Dendritic cell treated with granulocyte-macrophage colony-stimulating factor and Interleukin-4, amounts not matched to agents 40 ng/mL and 50 ng/mL, for 4 days (primary cell): ENCODE data around the gene RALGAPB.

Experiments
- H3K27ac Mint-ChIP-seq: one replicate; pipeline ENCODE4 v1.8.0; 2022; ENCODE audit warnings: mild to moderate bottlenecking, mixed read lengths
- H3K27me3 Mint-ChIP-seq: one replicate; pipeline ENCODE4 v1.8.0; 2022; ENCODE audit warnings: mild to moderate bottlenecking, mixed read lengths
- H3K36me3 Mint-ChIP-seq: one replicate; pipeline ENCODE4 v1.8.0; 2022; ENCODE audit warnings: low read depth, mixed read lengths
- H3K4me1 Mint-ChIP-seq: one replicate; pipeline ENCODE4 v1.8.0; 2022; ENCODE audit warnings: low read depth, mixed read lengths
- H3K4me3 Mint-ChIP-seq: one replicate; pipeline ENCODE4 v1.8.0; 2022; ENCODE audit warnings: mild to moderate bottlenecking, moderate library complexity, mixed read lengths
- H3K9me3 Mint-ChIP-seq: one replicate; pipeline ENCODE4 v1.8.0; 2022; ENCODE audit warnings: mixed read lengths
- intact Hi-C: fragments of 100-400 bp; cut with micrococcal nuclease; formaldehyde crosslinking; loops from one replicate; pipeline ENCODE4 v1.15.0; 2022

Gene RALGAPB

DNA sequence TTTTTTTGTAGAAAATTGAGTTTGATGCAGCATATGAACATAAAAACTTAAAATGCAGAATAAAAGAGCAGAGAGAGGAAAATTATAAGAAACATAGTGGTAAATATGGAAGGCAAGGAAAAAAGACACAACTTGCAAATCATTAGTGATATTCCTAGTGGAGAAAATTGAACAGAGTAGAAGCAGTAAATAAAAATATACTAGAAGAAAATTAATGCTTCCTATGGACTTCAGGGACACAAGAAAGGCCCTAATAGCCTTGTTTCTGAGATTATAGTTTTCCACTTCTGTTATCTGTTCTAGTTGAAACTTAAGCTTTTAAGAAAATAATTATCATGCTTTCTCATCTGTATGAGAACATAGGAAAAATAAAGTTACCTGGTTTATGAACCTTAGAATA is 82.8 kb downstream of the RALGAPB start:
- H3K27me3 Mint-ChIP-seq, result no peaks in the 10 kb centered on the region
- intact Hi-C loops, result no loop called here
- no peaks in the 10 kb centered on the region for H3K9me3 Mint-ChIP-seq
- no peak overlapping the region for H3K4me3 Mint-ChIP-seq
- H3K4me1 Mint-ChIP-seq, result no peaks in the 10 kb centered on the region
- peaks cover 44% of the 10 kb centered on the region for H3K36me3 Mint-ChIP-seq
- H3K27ac Mint-ChIP-seq, result no peak overlapping the region

DNA sequence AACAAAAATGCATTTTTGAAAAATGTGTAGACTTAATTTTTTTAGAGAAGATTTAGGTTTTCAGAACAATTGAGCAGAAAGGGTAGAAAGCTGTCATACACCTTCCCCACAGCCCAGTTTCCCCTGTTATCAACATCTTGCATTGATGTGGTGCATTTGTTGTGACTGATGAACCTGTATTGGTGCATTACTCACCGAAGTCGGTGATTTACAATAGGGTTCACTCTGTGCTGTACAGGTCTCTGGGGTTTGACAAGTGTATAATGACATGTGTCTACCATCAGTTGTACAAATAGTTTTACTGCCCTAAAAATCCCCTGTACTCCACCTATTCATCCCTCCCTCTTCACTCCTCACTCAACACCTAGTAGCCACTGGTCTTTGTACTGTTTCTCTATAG is 84.5 kb downstream of the RALGAPB start:
- no peak overlapping the region for H3K4me3 Mint-ChIP-seq
- no peaks in the 10 kb centered on the region for H3K9me3 Mint-ChIP-seq
- H3K27ac Mint-ChIP-seq, result no peak overlapping the region
- peaks cover 57% of the 10 kb centered on the region for H3K36me3 Mint-ChIP-seq
- intact Hi-C loops, result no loop called here
- no peaks in the 10 kb centered on the region for H3K4me1 Mint-ChIP-seq
- H3K27me3 Mint-ChIP-seq, result no peaks in the 10 kb centered on the region

DNA sequence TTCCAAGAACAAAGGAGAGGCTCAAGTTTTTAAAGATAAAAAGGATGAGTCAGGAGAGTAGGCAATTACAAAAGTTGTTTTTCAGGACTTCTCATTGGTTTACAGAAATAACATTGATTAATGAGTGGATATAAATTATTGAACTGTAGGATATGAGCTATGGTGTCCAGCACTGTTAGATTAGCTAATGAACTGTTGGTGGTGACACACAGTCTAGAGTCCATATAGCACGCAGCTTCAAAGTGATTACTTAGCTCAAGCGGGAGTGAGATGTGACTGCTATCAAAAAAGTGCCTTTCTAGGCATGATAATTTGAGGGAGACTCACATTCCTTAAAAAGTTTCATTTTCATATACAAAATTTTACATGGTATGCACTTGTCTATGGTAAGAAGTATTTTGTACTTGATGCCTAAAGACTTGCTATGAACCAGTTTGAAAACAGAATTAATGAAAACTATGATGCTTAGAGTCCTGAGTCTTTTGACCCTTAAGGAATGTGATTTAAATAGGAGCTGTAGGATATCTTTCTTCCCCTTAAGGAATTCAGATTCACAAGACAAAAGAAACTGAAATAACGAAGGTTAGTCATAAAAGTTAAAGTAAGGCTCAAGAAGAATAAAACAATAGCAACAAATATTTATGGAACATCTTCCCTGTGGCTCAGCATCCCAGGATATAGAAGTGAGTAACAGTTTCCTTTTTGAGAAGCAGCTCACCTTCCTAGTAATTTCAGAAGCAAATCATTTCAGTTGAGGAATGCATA is 86.1 kb downstream of the RALGAPB start:
- Mint-ChIP-seq H3K27me3 (no peaks in the 10 kb centered on the region), H3K36me3 (peaks cover 69% of the 10 kb centered on the region), H3K4me1 (no peaks in the 10 kb centered on the region), H3K27ac (no peak overlapping the region), H3K4me3 (no peak overlapping the region), H3K9me3 (no peaks in the 10 kb centered on the region)
- intact Hi-C loops, result no loop called here

GRCh38 chr20:38559764-38560163 is 87.1 kb downstream of the RALGAPB start:
- intact Hi-C loops, result no loop called here
- H3K27ac Mint-ChIP-seq, result no peak overlapping the region
- peaks cover 77% of the 10 kb centered on the region for H3K36me3 Mint-ChIP-seq
- H3K4me1 Mint-ChIP-seq, result no peaks in the 10 kb centered on the region
- H3K9me3 Mint-ChIP-seq, result no peaks in the 10 kb centered on the region
- H3K4me3 Mint-ChIP-seq, result no peak overlapping the region
- H3K27me3 Mint-ChIP-seq, result no peaks in the 10 kb centered on the region

- Mint-ChIP-seq H3K27ac (no peak overlapping the region), H3K36me3 (peaks cover 90% of the 10 kb centered on the region), H3K4me3 (no peak overlapping the region), H3K9me3 (no peaks in the 10 kb centered on the region), H3K27me3 (no peaks in the 10 kb centered on the region), H3K4me1 (peaks cover 5% of the 10 kb centered on the region)
- intact Hi-C loops, result no loop called here
Measured at GRCh38 chr20:38563802-38564431, 91.3 kb downstream of the RALGAPB start.

DNA sequence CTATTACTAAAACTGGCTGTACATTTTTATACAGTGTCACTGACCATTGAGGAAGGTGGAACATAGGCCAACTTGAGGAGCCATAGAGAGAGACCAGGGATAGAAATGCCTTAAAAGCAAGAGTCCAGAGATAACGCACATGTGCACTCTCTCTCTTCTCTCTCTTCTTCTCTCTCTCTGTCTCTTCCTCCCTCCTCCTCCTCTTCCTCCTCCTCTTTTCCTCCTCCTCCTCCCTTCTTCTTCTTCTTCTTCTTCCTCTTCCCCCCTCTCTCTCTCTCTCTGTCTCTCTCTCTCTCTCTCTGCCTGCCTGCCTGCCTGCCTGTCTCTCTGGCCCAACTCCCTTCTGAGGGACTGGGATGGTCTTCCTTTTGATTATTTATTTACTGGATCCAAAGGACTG is 92.0 kb downstream of the RALGAPB start:
- H3K4me1 Mint-ChIP-seq, result peaks cover 12% of the 10 kb centered on the region
- H3K36me3 Mint-ChIP-seq, result peaks cover 84% of the 10 kb centered on the region
- no peak overlapping the region for H3K27ac Mint-ChIP-seq
- intact Hi-C loops, result no loop called here
- no peaks in the 10 kb centered on the region for H3K27me3 Mint-ChIP-seq
- H3K9me3 Mint-ChIP-seq, result no peaks in the 10 kb centered on the region
- no peak overlapping the region for H3K4me3 Mint-ChIP-seq

DNA sequence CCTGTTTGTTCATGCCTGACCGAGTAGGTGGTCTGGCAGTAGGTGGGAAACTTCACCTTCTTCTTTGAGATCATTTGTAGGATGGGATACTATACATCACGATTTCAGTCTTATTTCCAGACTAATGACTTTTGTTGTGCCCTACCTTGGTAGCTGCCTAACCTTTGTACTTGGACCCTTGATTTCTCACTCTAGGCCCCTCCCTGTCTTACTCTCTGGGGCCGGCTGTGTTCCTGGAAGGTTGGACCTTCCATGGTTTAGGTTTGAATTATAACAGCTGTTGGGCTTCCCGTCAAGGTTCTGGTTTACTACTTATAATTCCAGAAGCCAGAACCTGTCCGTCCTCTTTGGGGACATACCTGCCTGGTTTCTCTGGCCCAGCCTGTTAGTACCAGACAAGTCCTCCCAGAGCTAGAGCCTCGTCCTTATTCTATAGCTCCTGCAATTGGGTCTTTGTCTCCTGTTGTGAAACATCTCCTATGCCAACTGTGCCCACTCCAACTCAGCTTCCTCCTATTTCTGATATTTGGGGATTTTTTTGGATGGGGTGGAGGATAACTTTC is 93.5 kb downstream of the RALGAPB start:
- no peaks in the 10 kb centered on the region for H3K9me3 Mint-ChIP-seq

GRCh38 chr20:38569747-38570525 is 97.3 kb downstream of the RALGAPB start:
- no peaks in the 10 kb centered on the region for H3K27me3 Mint-ChIP-seq
- peaks cover 26% of the 10 kb centered on the region for H3K4me1 Mint-ChIP-seq
- H3K27ac Mint-ChIP-seq, result peak overlapping the region; percentile 84
- H3K4me3 Mint-ChIP-seq, result peak overlapping the region; percentile 21
- peaks cover 62% of the 10 kb centered on the region for H3K36me3 Mint-ChIP-seq
- intact Hi-C loops, result no loop called here
- H3K9me3 Mint-ChIP-seq, result no peaks in the 10 kb centered on the region

More for the DNA sequence above, 93.5 kb downstream of the RALGAPB start:
- intact Hi-C loops, result no loop called here
- Mint-ChIP-seq H3K27ac (no peak overlapping the region), H3K4me1 (peaks cover 19% of the 10 kb centered on the region), H3K4me3 (no peak overlapping the region), H3K36me3 (peaks cover 76% of the 10 kb centered on the region), H3K27me3 (no peaks in the 10 kb centered on the region)

DNA sequence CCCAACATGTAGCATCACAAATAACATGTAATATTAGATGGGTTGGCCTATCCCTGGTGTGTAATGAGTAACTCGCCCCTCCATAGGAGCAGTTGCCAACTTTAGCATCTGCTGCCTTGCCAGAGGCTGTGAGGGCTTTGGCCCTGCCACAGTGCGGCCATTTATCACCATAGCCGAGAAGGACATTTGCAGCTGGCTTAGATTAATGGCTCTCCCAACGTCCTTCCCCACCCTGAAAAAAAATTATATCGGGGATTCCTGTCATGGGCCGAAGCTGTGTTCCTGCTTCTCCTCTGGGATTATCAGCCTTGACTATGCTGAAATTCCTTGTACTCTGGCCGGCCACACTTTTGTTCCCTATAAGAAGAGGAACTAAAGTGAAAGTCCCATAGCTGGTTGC is 100.8 kb downstream of the RALGAPB start:
- no peak overlapping the region for H3K4me3 Mint-ChIP-seq
- no peaks in the 10 kb centered on the region for H3K9me3 Mint-ChIP-seq
- H3K27ac Mint-ChIP-seq, result no peak overlapping the region
- intact Hi-C loops, result no loop called here
- no peaks in the 10 kb centered on the region for H3K27me3 Mint-ChIP-seq
- H3K4me1 Mint-ChIP-seq, result peaks cover 26% of the 10 kb centered on the region
- peaks cover 62% of the 10 kb centered on the region for H3K36me3 Mint-ChIP-seq

- Mint-ChIP-seq H3K36me3 (peaks cover 39% of the 10 kb centered on the region), H3K27me3 (peaks cover 7% of the 10 kb centered on the region), H3K9me3 (no peaks in the 10 kb centered on the region), H3K4me3 (no peak overlapping the region), H3K27ac (no peak overlapping the region), H3K4me1 (no peaks in the 10 kb centered on the region)
- intact Hi-C loops, result no loop called here
Measured at GRCh38 chr20:38579219-38579910, 106.7 kb downstream of the RALGAPB start.

- Mint-ChIP-seq H3K4me3 (no peak overlapping the region), H3K27me3 (peaks cover 7% of the 10 kb centered on the region), H3K4me1 (no peaks in the 10 kb centered on the region), H3K27ac (no peak overlapping the region), H3K36me3 (peaks cover 34% of the 10 kb centered on the region), H3K9me3 (no peaks in the 10 kb centered on the region)
- intact Hi-C loops, result no loop called here
Measured at GRCh38 chr20:38579921-38580320, 107.3 kb downstream of the RALGAPB start.

- no peak within 1 kb of the TSS for H3K27ac Mint-ChIP-seq
Measured at GRCh38 chr20:38581013-38581412, 108.4 kb downstream of the RALGAPB start, which contains the start of gene ADIG. Gene ADIG (plus strand): TSS chr20:38581197. CDS start chr20:38581251, 54 bp downstream.

DNA sequence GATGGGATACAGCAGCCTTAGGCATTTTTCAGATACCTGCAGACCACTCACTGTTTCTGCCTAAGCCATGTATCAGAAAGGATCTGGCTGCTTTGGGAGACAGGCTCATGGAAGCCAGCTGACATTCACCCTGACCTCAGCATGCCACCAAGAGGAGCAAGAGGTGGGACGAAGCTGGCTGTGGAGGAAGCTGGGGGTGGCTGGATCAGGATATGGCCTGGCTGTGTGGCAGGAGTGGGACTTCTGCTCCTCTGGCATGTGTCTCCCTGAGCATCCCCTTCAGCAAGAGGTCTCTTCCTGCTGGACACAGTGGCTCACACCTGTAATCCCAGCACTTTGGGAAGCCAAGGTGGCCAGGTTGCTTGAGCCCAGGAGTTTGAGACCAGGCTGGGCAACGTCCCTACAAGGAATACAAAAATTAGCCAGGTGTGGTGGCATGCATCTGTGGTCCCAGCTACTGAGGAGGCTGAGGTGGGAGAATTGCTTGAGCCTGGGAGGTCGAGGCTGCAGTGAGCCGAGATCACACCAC is 109.3 kb downstream of the RALGAPB start:
- no peaks in the 10 kb centered on the region for H3K9me3 Mint-ChIP-seq
- peaks cover 7% of the 10 kb centered on the region for H3K27me3 Mint-ChIP-seq
- H3K4me3 Mint-ChIP-seq, result no peak overlapping the region
- H3K36me3 Mint-ChIP-seq, result peaks cover 14% of the 10 kb centered on the region
- H3K4me1 Mint-ChIP-seq, result no peaks in the 10 kb centered on the region
- H3K27ac Mint-ChIP-seq, result no peak overlapping the region
- intact Hi-C loops, result no loop called here

More at GRCh38 chr20:38581013-38581412, 108.4 kb downstream of the RALGAPB start, which contains the start of gene ADIG:
- intact Hi-C loops, result no loop called here
- Mint-ChIP-seq H3K9me3 (no peaks in the 10 kb centered on the region), H3K27me3 (peaks cover 7% of the 10 kb centered on the region), H3K4me1 (no peaks in the 10 kb centered on the region), H3K4me3 (no peak within 1 kb of the TSS), H3K36me3 (peaks cover 23% of the 10 kb centered on the region)
